HL-60/S4 treated with retinoic acid at 250 ng/mL for 4 days and 3 days (cell line): ENCODE results near the gene ITPK1.
"Not testable (repeated sequence)": the region's sequence is repeated elsewhere in the genome, so short reads cannot be mapped to it uniquely, and the experiment has no call there.

Source experiments
- in situ Hi-C: fragments of 300-500 bp; cut with MboI; formaldehyde crosslinking; loops from 2 replicates; pipeline ENCODE4 v1.7.0; 2022; ENCODE audit warnings: low sequenced_read_pairs

Gene ITPK1

GRCh38 chr14:93105856-93106255 is 9.9 kb downstream of the ITPK1 start:
- in situ Hi-C loops, result not testable (repeated sequence)

- in situ Hi-C loops, result no loop called here
These were observed 10.4 kb downstream of the ITPK1 start for GRCh38 chr14:93105362-93105761.

DNA sequence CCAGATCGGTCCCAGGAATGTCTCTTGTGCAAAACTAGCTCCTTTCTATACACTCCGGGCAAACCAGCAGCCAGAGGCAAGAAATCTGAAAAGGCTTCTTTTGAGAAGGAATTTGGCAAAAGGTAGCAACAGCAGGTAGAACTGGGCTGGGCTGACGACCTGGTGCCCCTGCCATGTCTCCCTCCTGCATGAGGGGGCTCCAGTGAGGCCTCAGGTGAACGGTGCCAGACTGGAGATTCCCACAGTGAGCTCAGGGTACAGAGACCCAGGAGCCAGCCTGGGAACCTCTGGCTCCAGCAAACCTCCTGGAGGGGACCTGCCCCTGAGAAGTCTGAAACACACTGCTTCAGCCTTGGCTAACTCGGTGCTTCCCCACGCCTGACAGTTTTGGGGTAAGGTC is 10.8 kb downstream of the ITPK1 start:
- in situ Hi-C loops, result no loop called here

DNA sequence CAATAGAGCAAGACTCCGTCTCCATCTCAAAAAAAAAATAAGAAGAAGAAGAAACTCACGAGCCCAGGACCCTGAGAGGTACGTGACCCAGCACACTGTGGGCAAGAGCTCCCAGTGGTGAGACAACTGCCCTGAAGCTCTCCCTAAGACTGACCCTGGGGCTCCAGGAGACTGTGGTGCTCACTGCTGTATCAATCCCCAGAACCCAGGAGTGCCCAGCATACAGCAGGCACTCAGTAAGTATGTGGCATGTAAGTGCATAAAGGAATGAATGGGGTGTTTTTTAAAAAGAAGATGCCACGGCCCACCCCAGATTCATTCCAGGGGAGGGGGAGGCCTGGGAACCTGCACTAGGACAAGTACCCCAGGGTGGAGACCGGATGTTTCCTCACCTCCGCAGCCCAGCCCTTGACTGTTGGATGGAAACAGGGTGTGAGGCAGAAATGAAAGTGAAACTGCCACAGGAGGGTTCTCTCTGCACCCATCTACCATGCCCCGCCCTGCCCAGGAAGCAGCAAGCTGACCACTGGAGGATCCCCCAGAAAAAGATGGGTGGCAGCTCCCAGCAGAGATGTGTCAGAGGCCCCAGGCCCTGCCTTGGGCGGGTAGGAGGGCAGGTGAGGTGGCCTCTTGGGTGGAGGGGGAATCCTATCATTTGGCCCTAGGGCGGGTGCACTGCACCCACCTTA is 12.2 kb downstream of the ITPK1 start:
- in situ Hi-C loops, result no loop called here

DNA sequence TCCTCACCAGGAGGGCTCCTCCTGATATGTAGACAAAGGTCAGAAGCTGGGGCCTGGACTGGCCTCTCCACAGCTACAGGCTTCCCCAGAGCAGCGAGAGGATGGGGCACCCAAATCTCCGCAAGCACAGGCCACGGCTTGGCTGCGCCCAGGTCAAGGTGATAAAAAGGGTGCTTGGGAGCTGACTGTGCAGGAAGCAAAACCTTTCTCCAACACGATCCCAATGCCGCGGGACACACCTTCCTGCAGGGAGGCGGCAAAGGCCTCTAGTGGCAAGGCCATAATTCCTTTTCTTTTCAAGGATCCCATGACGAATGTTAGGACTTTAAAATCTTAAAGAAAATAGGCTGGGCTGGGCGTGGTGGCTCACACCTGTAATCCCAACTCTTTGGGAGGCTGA is 13.6 kb downstream of the ITPK1 start:
- in situ Hi-C loops, result no loop called here

- in situ Hi-C loops, result no loop called here
These were observed 14.5 kb downstream of the ITPK1 start for GRCh38 chr14:93101181-93101580.

- in situ Hi-C loops, result no loop called here
These were observed 15.2 kb downstream of the ITPK1 start for GRCh38 chr14:93100570-93100969.

DNA sequence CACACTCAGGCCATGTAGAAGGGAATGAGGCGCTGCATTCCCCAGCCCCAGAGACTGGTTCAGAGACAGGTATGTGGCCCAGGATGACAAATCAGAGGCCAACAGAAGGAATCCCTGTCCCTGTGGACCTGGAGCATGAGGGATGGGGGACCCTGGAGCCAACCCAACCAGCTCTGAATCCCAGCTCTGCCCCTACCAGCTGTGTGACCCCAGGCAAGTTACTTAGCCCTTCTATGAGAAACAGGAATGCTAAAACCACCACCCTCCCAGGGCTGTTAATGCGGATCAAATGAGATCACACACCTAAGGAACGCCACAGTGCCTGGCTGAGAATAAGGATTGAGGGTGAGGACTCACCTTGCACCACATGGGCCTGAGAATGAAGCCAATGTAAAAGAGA is 15.6 kb downstream of the ITPK1 start:
- in situ Hi-C loops, result no loop called here

- in situ Hi-C loops, result no loop called here
These were observed 16.1 kb downstream of the ITPK1 start for GRCh38 chr14:93099643-93100042.

GRCh38 chr14:93099196-93099595 is 16.5 kb downstream of the ITPK1 start:
- in situ Hi-C loops, result no loop called here

- in situ Hi-C loops, result no loop called here
These were observed 18.9 kb downstream of the ITPK1 start for GRCh38 chr14:93096691-93097322.

GRCh38 chr14:93095742-93096510 is 19.8 kb downstream of the ITPK1 start:
- in situ Hi-C loops, result no loop called here

GRCh38 chr14:93094121-93094918 is 21.4 kb downstream of the ITPK1 start:
- in situ Hi-C loops, result no loop called here

GRCh38 chr14:93092606-93093556 is 22.8 kb downstream of the ITPK1 start:
- in situ Hi-C loops, result no loop called here

- in situ Hi-C loops, result no loop called here
These were observed 24.1 kb downstream of the ITPK1 start for GRCh38 chr14:93091666-93092065.

DNA sequence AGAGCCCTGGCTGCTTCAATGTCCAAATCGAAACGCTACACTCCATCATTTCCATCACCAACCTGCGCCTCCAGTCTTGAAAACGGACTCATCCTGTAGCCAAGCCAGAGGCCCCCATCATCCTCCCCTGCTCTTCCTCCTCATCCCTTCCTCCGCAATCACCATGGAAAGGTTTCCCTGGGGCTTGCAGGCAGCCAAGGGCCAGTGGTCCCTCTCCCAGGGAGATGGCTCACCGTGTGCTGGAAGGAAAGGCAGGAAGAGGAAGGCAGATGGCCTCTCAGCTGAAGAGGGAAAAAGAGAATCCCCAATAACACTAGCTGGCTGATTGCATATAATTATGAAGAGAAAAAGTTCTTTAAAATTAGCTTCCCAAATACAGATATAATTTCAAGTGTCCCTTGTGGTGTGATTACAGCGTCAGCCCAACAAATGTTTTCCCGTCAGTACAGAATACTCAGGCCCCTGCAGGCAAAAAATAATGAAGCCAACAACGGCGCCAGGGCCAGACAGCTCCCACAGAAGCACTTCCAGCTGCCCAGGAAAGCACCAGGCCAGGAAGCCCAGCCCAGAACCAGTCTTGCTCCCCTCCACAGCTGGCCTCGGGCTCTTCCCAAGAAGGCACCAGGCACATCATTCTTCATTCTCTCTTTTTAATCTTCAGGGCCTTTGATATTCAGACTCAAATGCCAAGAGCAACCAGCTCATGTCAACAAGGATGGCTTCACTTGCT is 24.7 kb downstream of the ITPK1 start:
- in situ Hi-C loops, result no loop called here

DNA sequence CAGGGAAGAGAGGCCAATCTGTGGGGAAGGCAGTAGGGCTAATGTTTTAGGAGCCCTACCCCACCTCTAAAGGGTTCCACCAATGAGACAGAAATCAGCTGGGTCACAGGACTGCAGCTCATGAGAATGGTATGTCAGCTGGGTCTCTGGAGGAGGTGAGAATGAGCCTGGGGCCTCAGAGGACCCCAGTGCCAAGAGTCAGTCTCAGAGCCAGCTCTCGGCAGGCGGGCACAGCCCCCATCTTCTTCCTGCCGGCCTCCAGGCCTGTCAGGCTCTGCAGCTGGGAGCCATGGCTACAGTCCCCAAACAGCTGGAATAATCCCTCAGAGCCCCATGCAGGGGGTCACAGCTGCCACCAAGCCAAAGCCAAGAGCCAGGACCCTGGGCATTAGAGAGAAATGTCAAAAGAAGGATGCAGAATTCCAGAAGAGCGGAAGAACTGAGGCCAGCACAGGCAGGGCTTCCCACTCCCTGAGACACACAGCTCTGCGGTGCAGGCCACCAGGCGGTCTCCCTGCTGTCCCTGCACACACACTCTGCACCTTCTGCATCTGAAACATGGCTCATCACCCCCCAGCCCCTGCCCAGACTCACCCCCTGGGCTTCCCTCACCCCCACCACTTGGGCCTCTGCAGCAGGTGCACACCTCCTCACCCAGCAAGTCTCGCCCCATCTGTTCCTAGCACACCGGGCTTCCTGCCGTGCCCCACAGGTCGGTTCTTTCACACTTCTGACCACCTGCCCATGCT is 26.0 kb downstream of the ITPK1 start:
- in situ Hi-C loops, result no loop called here

- in situ Hi-C loops, result no loop called here
These were observed 29.2 kb downstream of the ITPK1 start for GRCh38 chr14:93086441-93087055.
